Stimulated activated CD4-positive, alpha-beta T cell treated with anti-CD3 and anti-CD28 coated beads, Interleukin-2, amount 100 ng/mL, for 4 hours (primary cell): ENCODE results near the gene CNTN4.
"Not testable (repeated sequence)": the region's sequence is repeated elsewhere in the genome, so short reads cannot be mapped to it uniquely, and the experiment has no call there.

ENCODE experiments used
- DNase-seq: peaks from one replicate; pipeline ENCODE4 v3.0.0-alpha.2; 2020; ENCODE audit warnings: low read depth

CNTN4 gene

DNA sequence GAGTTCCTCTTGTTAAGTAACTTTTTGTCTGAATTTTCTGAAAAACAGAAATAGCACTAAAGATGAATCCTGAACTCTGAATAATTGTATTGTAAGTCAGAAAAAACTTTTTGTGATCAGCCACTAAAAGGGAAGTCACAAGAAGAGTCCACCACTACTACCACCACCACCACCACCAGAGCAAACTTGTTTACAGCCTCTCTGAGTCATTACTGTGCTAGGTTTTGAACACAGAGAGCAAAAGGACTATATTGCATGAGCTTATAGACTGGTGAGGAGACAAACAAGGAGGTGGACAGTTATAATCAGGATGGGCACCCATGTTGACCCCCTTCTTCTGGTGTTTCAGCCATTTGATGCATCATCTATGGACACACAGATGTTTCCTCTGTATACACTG lies 869.8 kb downstream of the CNTN4 start:
- no peak for DNase-seq

DNA sequence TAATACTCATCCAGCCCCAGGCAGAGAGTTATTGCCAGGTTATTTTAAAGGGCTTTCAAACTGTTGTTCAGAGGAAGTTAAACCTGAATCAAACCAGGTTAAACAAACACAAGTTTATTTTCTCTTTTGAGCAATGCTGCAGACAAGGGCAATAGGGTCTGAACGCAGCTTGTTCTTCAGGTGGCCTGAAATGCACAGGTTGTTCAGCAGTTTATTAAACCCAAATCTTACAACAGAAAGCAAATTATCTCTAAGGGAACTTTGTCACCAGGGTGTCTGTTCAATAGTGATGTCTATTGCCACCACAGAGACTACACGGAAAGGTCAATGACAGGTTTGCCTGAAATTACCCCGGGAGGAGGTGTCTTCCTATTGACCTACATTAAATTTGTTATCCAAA lies 877.5 kb downstream of the CNTN4 start:
- DNase-seq = no peak

- no peak for DNase-seq
Observed at GRCh38 chr3:2976796-2977195, 878.1 kb downstream of the CNTN4 start.

GRCh38 chr3:2978977-2979732 lies 880.5 kb downstream of the CNTN4 start:
- no peak for DNase-seq

DNA sequence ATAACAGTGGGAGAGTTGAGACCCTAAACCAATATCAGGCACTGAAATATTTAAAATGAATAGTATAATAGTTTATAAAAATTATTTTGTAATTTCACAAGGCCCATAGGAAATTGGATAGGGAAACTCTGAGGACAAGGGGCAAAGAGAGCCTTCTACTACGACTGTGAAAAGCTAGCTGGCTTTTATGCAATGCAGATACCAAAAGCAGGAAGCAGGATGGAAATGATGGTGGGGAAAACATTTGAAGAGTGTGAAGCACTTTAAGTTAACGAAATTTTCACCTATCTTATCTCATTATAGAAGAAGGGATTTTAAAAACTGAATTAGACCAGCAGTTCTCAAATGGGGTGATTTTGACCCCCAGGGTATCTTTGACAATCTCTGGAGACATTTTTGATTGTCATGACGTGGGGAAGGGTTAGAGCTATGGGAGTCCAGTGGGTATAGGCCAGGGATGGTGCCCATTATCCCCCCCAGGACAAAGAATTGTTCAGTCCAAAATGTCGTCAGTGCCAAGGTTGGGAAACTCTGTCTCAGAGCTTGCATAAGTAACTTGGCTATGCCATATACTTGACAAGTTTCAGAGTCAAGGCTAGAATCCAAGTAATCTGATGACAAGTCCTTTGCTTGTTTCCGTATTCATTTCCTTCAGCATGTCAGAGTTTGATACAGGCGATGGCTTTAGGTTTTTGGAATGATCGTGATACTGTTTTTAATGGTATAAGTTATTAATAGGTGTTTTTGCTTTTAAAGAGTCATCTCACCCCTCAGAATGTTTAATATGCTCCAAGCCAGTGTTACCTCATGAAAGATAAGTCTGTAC lies 885.6 kb downstream of the CNTN4 start:
- DNase-seq = no peak

DNA sequence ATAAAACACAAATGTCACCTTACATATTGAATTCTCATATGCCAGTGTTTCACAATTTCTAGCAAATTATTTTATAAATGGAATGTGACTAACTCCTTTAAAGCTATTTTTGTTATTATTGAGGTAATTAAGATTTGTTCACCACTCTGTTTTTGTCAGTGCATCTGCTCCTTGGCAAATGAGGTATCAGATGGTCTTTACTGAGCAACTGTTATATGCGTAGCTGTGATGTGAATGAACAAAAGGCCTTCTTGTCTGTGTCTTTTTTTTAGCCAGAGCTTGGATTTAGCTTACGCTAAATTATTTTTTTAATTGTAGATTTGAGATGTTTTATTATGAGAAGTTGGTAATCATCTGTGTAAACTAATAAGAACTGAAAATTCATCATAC lies 886.2 kb downstream of the CNTN4 start:
- DNase-seq = no peak

GRCh38 chr3:2985479-2985878 lies 886.8 kb downstream of the CNTN4 start:
- no peak for DNase-seq

GRCh38 chr3:2992534-2992933 lies 893.9 kb downstream of the CNTN4 start:
- DNase-seq = no peak

DNA sequence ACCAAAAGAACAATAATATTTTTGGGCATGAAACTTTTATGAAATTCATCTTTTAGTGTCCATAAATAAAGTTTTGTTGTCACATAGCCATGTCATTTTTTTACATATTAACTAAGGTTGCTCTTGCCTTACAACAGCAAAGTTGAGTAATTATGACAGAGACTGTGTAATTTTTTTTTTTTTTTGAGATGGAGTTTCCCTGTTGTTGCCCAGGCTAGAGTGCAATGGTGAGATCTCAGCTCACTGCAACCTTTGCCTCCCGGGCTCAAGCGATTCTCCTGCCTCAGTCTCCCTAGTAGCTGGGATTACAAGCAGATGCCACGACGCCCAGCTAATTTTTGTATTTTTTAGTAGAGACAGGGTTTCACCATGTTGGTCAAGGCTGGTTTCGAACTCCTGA lies 894.5 kb downstream of the CNTN4 start:
- not testable (repeated sequence) for DNase-seq

GRCh38 chr3:2993736-2994135 lies 895.1 kb downstream of the CNTN4 start:
- DNase-seq = no peak

DNA sequence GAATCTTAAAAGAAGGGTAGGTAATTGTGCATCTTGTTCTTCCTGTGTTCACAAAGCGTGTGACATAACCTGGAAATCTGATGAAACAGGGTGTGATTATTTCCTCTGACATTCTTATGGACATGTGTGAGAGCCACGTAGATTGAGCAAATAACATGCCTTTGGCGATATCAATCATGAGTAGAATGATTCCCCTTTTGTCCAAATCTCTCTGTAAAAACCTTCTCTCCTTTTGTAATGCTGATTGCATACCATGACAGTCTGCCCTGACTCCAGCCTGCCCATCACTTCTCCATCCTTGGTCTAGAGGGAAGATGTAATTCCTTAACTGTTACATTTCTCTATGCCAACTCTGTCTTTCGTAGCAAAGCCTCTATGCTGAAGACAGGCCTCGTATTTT lies 896.5 kb downstream of the CNTN4 start:
- DNase-seq = no peak

DNA sequence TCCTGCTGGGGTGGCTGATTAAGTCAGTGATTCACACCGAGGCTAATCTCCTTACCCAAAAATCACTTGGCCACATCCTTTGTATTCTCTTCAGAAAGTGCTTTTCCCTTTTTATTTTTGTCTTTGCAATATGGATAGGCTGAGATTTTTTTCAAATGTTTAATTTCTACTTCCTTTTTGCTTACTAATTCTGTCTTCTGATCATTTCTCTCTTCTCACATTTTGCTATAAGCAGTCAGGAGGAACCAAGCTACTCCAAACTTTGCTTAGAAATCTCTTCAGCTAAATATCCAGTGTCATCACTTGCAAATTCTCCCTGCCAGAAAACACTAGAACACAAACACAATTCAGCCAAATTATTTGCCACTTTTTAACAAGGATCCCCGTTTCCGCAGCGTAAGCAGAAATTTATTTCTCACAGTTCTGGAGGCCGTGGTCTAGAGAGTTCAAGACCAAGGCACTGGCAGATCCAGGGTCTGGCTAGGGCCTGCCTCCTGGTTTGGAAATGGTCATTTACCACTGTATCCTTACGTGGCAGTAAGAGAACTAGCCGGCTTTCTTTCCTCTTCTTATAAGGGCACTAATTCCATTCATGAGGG lies 906.6 kb downstream of the CNTN4 start:
- no peak for DNase-seq

DNA sequence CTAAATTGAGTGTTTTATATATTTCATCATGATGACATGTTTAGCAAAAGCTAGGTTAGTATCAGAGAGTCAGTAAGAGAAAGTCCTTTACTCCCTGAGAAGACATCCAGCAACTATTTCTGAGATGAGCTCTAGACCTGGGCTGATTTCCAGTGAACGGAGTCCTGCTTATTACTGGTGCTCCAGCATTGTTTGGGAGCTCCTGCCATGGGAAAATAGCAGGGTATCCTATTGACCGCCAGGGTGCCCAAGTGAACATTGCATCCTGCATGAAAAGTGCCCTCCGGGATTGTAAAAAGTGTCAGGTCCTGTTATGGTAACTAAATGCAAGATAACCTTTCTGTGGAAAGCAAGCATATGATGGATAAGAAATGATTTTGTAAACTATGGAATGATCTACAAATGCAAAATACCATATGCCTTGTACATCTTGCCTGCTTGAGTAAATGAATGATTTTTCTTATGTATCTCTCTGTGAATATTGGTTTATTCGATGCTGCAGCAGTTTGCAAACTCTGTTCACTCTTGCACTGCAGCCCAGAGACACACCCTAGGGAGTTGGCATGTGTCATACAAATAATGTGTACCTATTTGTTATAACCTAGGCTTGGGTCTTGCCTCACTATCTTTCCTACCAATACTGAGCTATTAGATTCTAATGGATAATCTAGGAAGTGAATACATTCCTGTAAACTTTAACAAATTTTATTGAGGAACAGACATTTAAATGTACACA lies 914.8 kb downstream of the CNTN4 start:
- DNase-seq = no peak

- DNase-seq = no peak
Observed at GRCh38 chr3:3015185-3016089, 916.8 kb downstream of the CNTN4 start.

DNA sequence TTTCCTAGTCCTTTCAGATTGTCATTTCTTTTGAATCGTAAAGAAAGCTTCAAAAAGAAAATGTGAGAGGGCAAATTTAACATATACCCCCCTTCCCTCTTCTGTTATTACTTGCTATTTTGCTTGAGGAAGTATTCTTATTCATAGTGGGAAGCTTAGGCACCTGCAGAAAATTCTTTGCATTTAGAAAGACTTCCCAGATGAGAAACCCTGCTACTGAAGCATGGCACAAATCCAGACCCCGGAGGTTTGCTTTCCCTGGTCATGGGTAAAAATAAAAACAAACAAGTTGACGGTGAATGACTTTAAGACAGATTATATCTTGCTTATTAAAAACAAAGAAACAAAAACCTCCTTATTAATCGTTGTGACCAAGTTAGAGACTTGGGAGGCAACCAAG lies 917.6 kb downstream of the CNTN4 start:
- DNase-seq = no peak

GRCh38 chr3:3020209-3020608 lies 921.5 kb downstream of the CNTN4 start:
- no peak for DNase-seq

GRCh38 chr3:3023111-3023745 lies 924.6 kb downstream of the CNTN4 start:
- no peak for DNase-seq

- DNase-seq = no peak
Observed at GRCh38 chr3:3027976-3028567, 929.4 kb downstream of the CNTN4 start.

GRCh38 chr3:3031326-3031725 lies 932.7 kb downstream of the CNTN4 start:
- DNase-seq = no peak

- DNase-seq = no peak
Observed at GRCh38 chr3:3037156-3037555, 938.5 kb downstream of the CNTN4 start.
